ENCODE measurements around the gene ATXN7L1.

The ATXN7L1 gene

GRCh38 chr7:105756367-105756766 lies 120.0 kb downstream of the ATXN7L1 start:
- DNase-seq (ENCODE audit: low read depth in 2 of 3, low spot score in 2 of 3), result no peak

GRCh38 chr7:105752671-105753275 lies 123.6 kb downstream of the ATXN7L1 start:
- no peak for DNase-seq (ENCODE audit: low read depth in 2 of 3, low spot score in 2 of 3)

GRCh38 chr7:105751054-105751453 lies 125.3 kb downstream of the ATXN7L1 start:
- no peak for DNase-seq (ENCODE audit: low read depth in 2 of 3, low spot score in 2 of 3)

- DNase-seq (ENCODE audit: low read depth in 2 of 3, low spot score in 2 of 3), result no peak
These were observed 127.7 kb downstream of the ATXN7L1 start for GRCh38 chr7:105748701-105749100.

- DNase-seq (ENCODE audit: low read depth in 2 of 3, low spot score in 2 of 3), result no peak
These were observed 130.6 kb downstream of the ATXN7L1 start for GRCh38 chr7:105745681-105746330.

- DNase-seq (ENCODE audit: low read depth in 2 of 3, low spot score in 2 of 3), result no peak
These were observed 132.1 kb downstream of the ATXN7L1 start for GRCh38 chr7:105744258-105744657.

- no peak for DNase-seq (ENCODE audit: low read depth in 2 of 3, low spot score in 2 of 3)
These were observed 132.9 kb downstream of the ATXN7L1 start for GRCh38 chr7:105743351-105744090.

- DNase-seq (ENCODE audit: low read depth in 2 of 3, low spot score in 2 of 3), result no peak
These were observed 133.6 kb downstream of the ATXN7L1 start for GRCh38 chr7:105742787-105743186.

- DNase-seq (ENCODE audit: low read depth in 2 of 3, low spot score in 2 of 3), result no peak
These were observed 134.4 kb downstream of the ATXN7L1 start for GRCh38 chr7:105741982-105742381.

GRCh38 chr7:105738133-105738532 lies 138.3 kb downstream of the ATXN7L1 start:
- no peak for DNase-seq (ENCODE audit: low read depth in 2 of 3, low spot score in 2 of 3)

GRCh38 chr7:105734233-105734632 lies 142.2 kb downstream of the ATXN7L1 start:
- no peak for DNase-seq (ENCODE audit: low read depth in 2 of 3, low spot score in 2 of 3)

GRCh38 chr7:105731042-105731441 lies 145.4 kb downstream of the ATXN7L1 start:
- DNase-seq (ENCODE audit: low read depth in 2 of 3, low spot score in 2 of 3), result no peak

- DNase-seq (ENCODE audit: low read depth in 2 of 3, low spot score in 2 of 3), result no peak
These were observed 148.4 kb downstream of the ATXN7L1 start for GRCh38 chr7:105728028-105728427.

GRCh38 chr7:105724688-105725087 lies 151.7 kb downstream of the ATXN7L1 start:
- DNase-seq (ENCODE audit: low read depth in 2 of 3, low spot score in 2 of 3), result no peak

- DNase-seq (ENCODE audit: low read depth in 2 of 3, low spot score in 2 of 3), result no peak
These were observed 152.8 kb downstream of the ATXN7L1 start for GRCh38 chr7:105723572-105723971.

- no peak for DNase-seq (ENCODE audit: low read depth in 2 of 3, low spot score in 2 of 3)
These were observed 154.8 kb downstream of the ATXN7L1 start for GRCh38 chr7:105721571-105722104.

- no peak for DNase-seq (ENCODE audit: low read depth in 2 of 3, low spot score in 2 of 3)
These were observed 156.5 kb downstream of the ATXN7L1 start for GRCh38 chr7:105719919-105720318.

- DNase-seq (ENCODE audit: low read depth in 2 of 3, low spot score in 2 of 3), result no peak
These were observed 157.0 kb downstream of the ATXN7L1 start for GRCh38 chr7:105719395-105719794.

GRCh38 chr7:105718511-105718925 lies 157.9 kb downstream of the ATXN7L1 start:
- DNase-seq (ENCODE audit: low read depth in 2 of 3, low spot score in 2 of 3), result no peak

GRCh38 chr7:105715528-105715927 lies 160.9 kb downstream of the ATXN7L1 start:
- no peak for DNase-seq (ENCODE audit: low read depth in 2 of 3, low spot score in 2 of 3)

- DNase-seq (ENCODE audit: low read depth in 2 of 3, low spot score in 2 of 3), result no peak
These were observed 162.6 kb downstream of the ATXN7L1 start for GRCh38 chr7:105713488-105714465.
